Naive thymus-derived CD4-positive, alpha-beta T cell (primary cell): ENCODE results near the gene ACSL6. TPM values are rescaled to one million over a fixed set of nuclear protein-coding genes. Genes with fewer than 3 reads are reported as not detected.

Source experiments
- ATAC-seq: fragments of 150-1000 bp; cut with Tn5 transposase; 2 replicates; pipeline ENCODE4 v1.10.0; 2021; ENCODE audit warnings: mild to moderate bottlenecking, moderate library complexity
- CTCF ChIA-PET: fragments of 350-600 bp; sonication (Branson Sonifier 250); formaldehyde crosslinking; loops from one replicate; lab custom pipeline; 2021; ENCODE audit warnings: antibody characterized with exemption; lab: Charles Lee
- POLR2A ChIA-PET: fragments of 350-600 bp; sonication (Branson Sonifier 250); formaldehyde crosslinking; loops from one replicate; lab custom pipeline; 2021; ENCODE audit warnings: antibody characterized with exemption, inconsistent platforms; lab: Charles Lee
- DNase-seq, 9 donors: peaks; one replicate each; pipeline versions ENCODE4 v3.0.0 to v3.0.0-alpha.2; 2020 to 2022; ENCODE audit warnings: mixed read lengths in 1 of 9
- H3K27ac ChIP-seq: one replicate; pipeline ENCODE4 v1.7.0; 2013; ENCODE audit warnings: mild to moderate bottlenecking, low read depth, low read length, moderate library complexity
- H3K27me3 ChIP-seq, 2 donors: one replicate each; pipeline ENCODE4 v1.7.0; 2013; ENCODE audit warnings: low read length in 2 of 2, mild to moderate bottlenecking in 2 of 2, moderate library complexity in 2 of 2; ENCODE audit not compliant: control insufficient read depth in 2 of 2, insufficient read depth in 2 of 2
- H3K36me3 ChIP-seq, 3 experiments: 1 replicate in 2 of 3; 2 replicates in 1 of 3; pipeline ENCODE4 v1.7.0; 2013; ENCODE audit warnings: low read length in 3 of 3, mild to moderate bottlenecking in 3 of 3, moderate library complexity in 1 of 3; ENCODE audit not compliant: insufficient read depth in 3 of 3, control insufficient read depth in 2 of 3
- H3K4me1 ChIP-seq, 2 donors: one replicate each; pipeline ENCODE4 v1.7.0; 2013; ENCODE audit warnings: low read length in 2 of 2, mild to moderate bottlenecking in 2 of 2, moderate library complexity in 1 of 2; ENCODE audit not compliant: control insufficient read depth in 2 of 2, insufficient read depth in 2 of 2
- H3K4me3 ChIP-seq: 2 replicates; pipeline ENCODE4 v1.7.0; 2013; ENCODE audit warnings: mild to moderate bottlenecking, low read length
- H3K9me3 ChIP-seq, 3 experiments: 1 replicate in 2 of 3; 2 replicates in 1 of 3; pipeline ENCODE4 v1.7.0; 2013; ENCODE audit warnings: low read length in 3 of 3; ENCODE audit not compliant: control insufficient read depth in 2 of 3
- H3K27ac Mint-ChIP-seq, 9 donors: one replicate each; pipeline ENCODE4 v1.8.0; 2020 to 2022; ENCODE audit warnings: mixed read lengths in 9 of 9, mild to moderate bottlenecking in 8 of 9, moderate library complexity in 5 of 9, inconsistent platforms in 2 of 9
- H3K27me3 Mint-ChIP-seq, 5 donors: one replicate each; pipeline ENCODE4 v1.8.0; 2021 to 2022; ENCODE audit warnings: mixed read lengths in 5 of 5, mild to moderate bottlenecking in 1 of 5
- H3K36me3 Mint-ChIP-seq, 5 donors: one replicate each; pipeline ENCODE4 v1.8.0; 2020 to 2022; ENCODE audit warnings: mixed read lengths in 5 of 5, mild to moderate bottlenecking in 3 of 5, inconsistent platforms in 1 of 5
- H3K4me1 Mint-ChIP-seq, 7 donors: one replicate each; pipeline ENCODE4 v1.8.0; 2020 to 2022; ENCODE audit warnings: mixed read lengths in 7 of 7, mild to moderate bottlenecking in 3 of 7, inconsistent platforms in 1 of 7
- H3K4me3 Mint-ChIP-seq, 10 donors: one replicate each; pipeline ENCODE4 v1.8.0; 2020 to 2022; ENCODE audit warnings: mild to moderate bottlenecking in 10 of 10, mixed read lengths in 10 of 10, moderate library complexity in 6 of 10, inconsistent platforms in 2 of 10
- H3K9me3 Mint-ChIP-seq, 11 donors: one replicate each; pipeline ENCODE4 v1.8.0; 2020 to 2022; ENCODE audit warnings: mixed read lengths in 11 of 11, mild to moderate bottlenecking in 4 of 11, inconsistent platforms in 1 of 11, moderate library complexity in 1 of 11
- intact Hi-C, 2 donors: fragments of 100-400 bp; cut with micrococcal nuclease; formaldehyde crosslinking; loops; one replicate each; pipeline ENCODE4 v1.15.1; 2023
- polyA plus RNA-seq, 2 donors: library from polyadenylated mRNA; unstranded; fragments of 300-500 nt; fragmentation: Illumina TruSeq; gene quantifications; one replicate each; pipeline ENCODE4 v1.2.3, GENCODE V29; 2021
- total RNA-seq, 6 experiments: library from RNA in 5 of 6; stranded (reverse) in 5 of 6; gene quantifications; 1 replicate in 5 of 6; 2 replicates in 1 of 6; pipeline ENCODE4 v1.2.3 and lab custom pipeline; 2021 to 2026

The ACSL6 gene
- total and polyA plus RNA-seq, 7 experiments from 2014 or later, result 13.6 to 42.8 (median 22.2) TPM

DNA sequence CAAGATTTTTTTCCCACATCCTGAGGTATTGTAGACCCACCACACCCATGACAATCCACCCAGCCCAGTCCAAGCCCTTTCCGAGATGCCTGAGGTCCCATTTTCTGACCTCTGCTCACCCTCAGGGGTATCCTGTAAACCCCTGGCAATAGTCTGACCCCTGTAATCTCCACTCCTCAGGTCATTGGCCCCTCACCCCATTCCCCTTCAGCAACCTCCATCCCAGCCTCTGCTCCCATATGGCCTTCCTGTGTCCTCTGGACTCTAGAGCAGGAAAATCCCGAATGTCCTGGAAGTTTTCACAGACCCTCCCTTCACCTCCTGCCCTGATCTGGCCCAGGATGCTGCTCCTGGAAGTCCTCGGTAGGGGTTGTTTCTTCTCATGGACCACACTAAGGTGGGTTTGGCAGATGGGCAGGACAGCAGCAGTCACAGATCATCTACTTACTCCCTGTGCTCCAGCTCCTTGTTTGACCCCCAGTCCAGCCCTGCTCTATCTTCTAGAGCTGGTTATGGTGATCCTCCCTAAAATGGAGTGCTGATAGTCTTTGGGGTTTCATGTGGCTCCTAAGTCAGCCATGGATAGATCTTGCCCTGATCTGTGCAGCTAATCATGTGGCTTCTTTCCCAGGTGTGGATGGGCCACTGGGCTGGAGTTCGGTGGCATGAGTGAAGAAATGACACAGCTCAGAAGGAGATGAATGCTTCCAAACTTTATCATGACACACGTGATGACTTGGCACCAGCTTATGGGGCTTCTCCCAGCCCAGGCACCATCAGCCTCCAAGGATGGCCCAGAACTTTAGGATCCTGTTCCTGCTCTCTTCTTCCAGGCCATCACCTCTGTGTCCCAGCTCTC is 12.0 kb upstream of the ACSL6 start:
- peaks cover 0 to 19% (median 3%) of the 10 kb centered on the region in 5 donors for H3K27me3 Mint-ChIP-seq
- peak overlapping the region in 2 of 9 donors; percentile 32 to 40 for H3K27ac Mint-ChIP-seq
- ChIA-PET POLR2A (no interaction called here), CTCF (interaction anchor here (0.6 to 0.8 kb wide), 2 partner anchors 43 to 434 kb away, joined by 3 read pairs; no protein-coding TSS in a partner anchor)
- no peak overlapping the region for H3K27ac ChIP-seq
- ATAC-seq (no peak), DNase-seq (peak in 1 of 9 donors; percentile 20)
- H3K4me3 ChIP-seq, result no peak overlapping the region
- H3K9me3 ChIP-seq, result no peaks in the 10 kb centered on the region
- peaks cover 0 to 2% (median 0%) of the 10 kb centered on the region in 11 donors for H3K9me3 Mint-ChIP-seq
- H3K4me3 Mint-ChIP-seq, result no peak overlapping the region
- peaks cover 14 to 39% (median 32%) of the 10 kb centered on the region in 7 donors for H3K4me1 Mint-ChIP-seq
- no peaks in the 10 kb centered on the region for H3K27me3 ChIP-seq
- H3K36me3 ChIP-seq, result no peaks in the 10 kb centered on the region
- peaks cover 0 to 4% (median 0%) of the 10 kb centered on the region in 5 donors for H3K36me3 Mint-ChIP-seq
- peaks cover 19 to 42% of the 10 kb centered on the region in 2 donors for H3K4me1 ChIP-seq
- intact Hi-C loops, result loop anchor here in 1 of 2 donors (5.0 kb wide), 1 partner anchor 226 kb away; the partner anchor contains the start of gene FNIP1

- POLR2A ChIA-PET, result no interaction called here
- Mint-ChIP-seq H3K27me3 (peaks cover 0 to 20% (median 0%) of the 10 kb centered on the region in 5 donors), H3K9me3 (peaks cover 0 to 2% (median 0%) of the 10 kb centered on the region in 11 donors), H3K36me3 (peaks cover 0 to 2% (median 0%) of the 10 kb centered on the region in 5 donors), H3K4me3 (no peak overlapping the region), H3K27ac (peak overlapping the region in 1 of 9 donors; percentile 40), H3K4me1 (peaks cover 16 to 39% (median 34%) of the 10 kb centered on the region in 7 donors)
- ATAC-seq, result no peak
- Histone ChIP-seq H3K4me3 (no peak overlapping the region), H3K36me3 (no peaks in the 10 kb centered on the region), H3K27ac (no peak overlapping the region), H3K9me3 (no peaks in the 10 kb centered on the region), H3K27me3 (no peaks in the 10 kb centered on the region), H3K4me1 (peaks cover 19 to 43% of the 10 kb centered on the region in 2 donors)
- CTCF ChIA-PET, result no interaction called here
- intact Hi-C loops, result loop anchor here in 1 of 2 donors (5.0 kb wide), 1 partner anchor 225 kb away; the partner anchor contains the start of gene FNIP1
- DNase-seq, result peak in 1 of 9 donors; percentile 50
Observed at GRCh38 chr5:132022737-132023136, 11.3 kb upstream of the ACSL6 start.

DNA sequence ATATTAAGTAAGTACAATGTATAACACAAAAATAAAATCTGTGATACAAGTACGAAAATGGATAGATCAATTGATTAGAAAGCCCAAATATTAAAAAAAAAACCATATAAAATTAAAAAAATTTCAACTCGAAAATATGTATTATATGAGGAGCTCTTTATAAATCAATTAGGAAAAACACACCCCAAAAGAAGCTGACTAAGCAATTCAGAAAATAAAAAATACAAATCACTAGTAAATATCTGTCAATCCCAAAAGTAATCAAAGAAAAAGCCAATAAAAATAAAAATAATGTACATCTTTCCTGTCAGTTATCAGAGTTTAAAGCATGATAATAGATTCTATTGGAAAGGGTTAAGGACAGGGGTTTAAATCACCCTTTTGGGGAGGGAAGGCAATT is 10.2 kb upstream of the ACSL6 start:
- Histone ChIP-seq H3K9me3 (no peaks in the 10 kb centered on the region), H3K4me1 (peaks cover 19 to 33% of the 10 kb centered on the region in 2 donors), H3K36me3 (no peaks in the 10 kb centered on the region), H3K27ac (no peak overlapping the region), H3K4me3 (no peak overlapping the region), H3K27me3 (no peaks in the 10 kb centered on the region)
- H3K27me3 Mint-ChIP-seq, result peaks cover 0 to 29% (median 0%) of the 10 kb centered on the region in 5 donors
- peaks cover 10 to 46% (median 35%) of the 10 kb centered on the region in 7 donors for H3K4me1 Mint-ChIP-seq
- intact Hi-C loops, result loop anchor here in 1 of 2 donors (5.0 kb wide), 1 partner anchor 224 kb away; the partner anchor contains the start of gene FNIP1
- H3K27ac Mint-ChIP-seq, result peak overlapping the region in 1 of 9 donors; percentile 48
- ChIA-PET POLR2A (no interaction called here), CTCF (interaction anchor here (0.6 to 0.8 kb wide), 2 partner anchors 428 to 548 kb away, joined by 3 read pairs; no protein-coding TSS in a partner anchor)
- ATAC-seq (no peak), DNase-seq (no peak)
- no peak overlapping the region for H3K4me3 Mint-ChIP-seq
- no peaks in the 10 kb centered on the region for H3K9me3 Mint-ChIP-seq
- no peaks in the 10 kb centered on the region for H3K36me3 Mint-ChIP-seq

GRCh38 chr5:132020568-132021339 is 9.3 kb upstream of the ACSL6 start:
- DNase-seq, result no peak
- Histone ChIP-seq H3K9me3 (no peaks in the 10 kb centered on the region), H3K36me3 (no peaks in the 10 kb centered on the region), H3K27ac (no peak overlapping the region), H3K27me3 (no peaks in the 10 kb centered on the region), H3K4me3 (no peak overlapping the region), H3K4me1 (peaks cover 19 to 24% of the 10 kb centered on the region in 2 donors)
- ChIA-PET CTCF (no interaction called here), POLR2A (no interaction called here)
- intact Hi-C loops, result loop anchor here in 1 of 2 donors (1.0 to 5.0 kb wide), 4 partner anchors 43 to 385 kb away; partner anchors contain the start of genes FNIP1 and RAPGEF6
- peak; percentile 34 for ATAC-seq
- Mint-ChIP-seq H3K27ac (peak overlapping the region in 8 of 9 donors; percentile 39 to 95 (median 73)), H3K36me3 (no peaks in the 10 kb centered on the region), H3K4me1 (peaks cover 10 to 54% (median 43%) of the 10 kb centered on the region in 7 donors), H3K4me3 (peak overlapping the region in 5 of 10 donors; percentile 52 to 81 (median 58)), H3K27me3 (peaks cover 0 to 38% (median 0%) of the 10 kb centered on the region in 5 donors), H3K9me3 (no peaks in the 10 kb centered on the region)

- Histone ChIP-seq H3K9me3 (no peaks in the 10 kb centered on the region), H3K4me3 (no peak overlapping the region), H3K36me3 (no peaks in the 10 kb centered on the region), H3K4me1 (peaks cover 19 to 24% of the 10 kb centered on the region in 2 donors), H3K27me3 (no peaks in the 10 kb centered on the region), H3K27ac (peak overlapping the region; percentile 46)
- intact Hi-C loops, result loop anchor here in 1 of 2 donors (1.0 to 5.0 kb wide), 4 partner anchors 43 to 385 kb away; partner anchors contain the start of genes FNIP1 and RAPGEF6
- H3K4me1 Mint-ChIP-seq, result peaks cover 10 to 54% (median 43%) of the 10 kb centered on the region in 7 donors
- H3K4me3 Mint-ChIP-seq, result peak overlapping the region in 7 of 10 donors; percentile 35 to 81 (median 53)
- H3K27me3 Mint-ChIP-seq, result peaks cover 0 to 45% (median 0%) of the 10 kb centered on the region in 5 donors
- no peaks in the 10 kb centered on the region for H3K36me3 Mint-ChIP-seq
- DNase-seq (peak in 8 of 9 donors; percentile 37 to 75 (median 57)), ATAC-seq (peak; percentile 95)
- H3K9me3 Mint-ChIP-seq, result no peaks in the 10 kb centered on the region
- ChIA-PET POLR2A (no interaction called here), CTCF (no interaction called here)
- H3K27ac Mint-ChIP-seq, result peak overlapping the region; percentile 38 to 95 (median 69)
Observed at GRCh38 chr5:132019857-132020555, 8.5 kb upstream of the ACSL6 start.
